DMS53 (cell line): ENCODE measurements around the gene GJD4.
A peak's percentile ranks its signal among the peaks of the same experiment; 100 is the strongest.

Source experiments
- DNase-seq: peaks from one replicate; lab custom pipeline; 2025; lab: John Stamatoyannopoulos, UW

Gene GJD4, protein sequence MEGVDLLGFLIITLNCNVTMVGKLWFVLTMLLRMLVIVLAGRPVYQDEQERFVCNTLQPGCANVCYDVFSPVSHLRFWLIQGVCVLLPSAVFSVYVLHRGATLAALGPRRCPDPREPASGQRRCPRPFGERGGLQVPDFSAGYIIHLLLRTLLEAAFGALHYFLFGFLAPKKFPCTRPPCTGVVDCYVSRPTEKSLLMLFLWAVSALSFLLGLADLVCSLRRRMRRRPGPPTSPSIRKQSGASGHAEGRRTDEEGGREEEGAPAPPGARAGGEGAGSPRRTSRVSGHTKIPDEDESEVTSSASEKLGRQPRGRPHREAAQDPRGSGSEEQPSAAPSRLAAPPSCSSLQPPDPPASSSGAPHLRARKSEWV

DNA sequence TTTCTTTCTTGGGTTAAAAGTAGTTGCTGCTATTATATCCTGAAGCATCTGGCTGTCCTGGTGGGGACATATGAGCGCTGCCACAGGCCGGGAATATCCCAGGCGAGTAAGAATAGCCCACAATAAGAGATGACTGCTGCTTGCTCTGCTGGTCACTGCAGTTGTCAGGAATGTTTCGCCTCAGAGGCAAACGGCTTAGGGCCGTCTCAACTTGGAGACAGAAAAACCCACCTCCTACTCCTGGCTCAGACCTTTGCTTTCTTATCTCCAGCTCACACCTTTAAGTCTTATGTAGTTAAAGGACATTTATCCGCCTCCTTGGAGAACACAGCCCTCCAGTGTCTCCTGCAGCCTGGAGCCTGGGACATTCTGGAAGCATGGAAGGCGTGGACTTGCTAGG is at the start of gene GJD4:
Gene GJD4, plus strand, starts transcription at position 151 of the 400 bp plus-strand sequence. Its CDS starts 227 bp downstream, at position 378.
- DNase-seq, result no peak

DNA sequence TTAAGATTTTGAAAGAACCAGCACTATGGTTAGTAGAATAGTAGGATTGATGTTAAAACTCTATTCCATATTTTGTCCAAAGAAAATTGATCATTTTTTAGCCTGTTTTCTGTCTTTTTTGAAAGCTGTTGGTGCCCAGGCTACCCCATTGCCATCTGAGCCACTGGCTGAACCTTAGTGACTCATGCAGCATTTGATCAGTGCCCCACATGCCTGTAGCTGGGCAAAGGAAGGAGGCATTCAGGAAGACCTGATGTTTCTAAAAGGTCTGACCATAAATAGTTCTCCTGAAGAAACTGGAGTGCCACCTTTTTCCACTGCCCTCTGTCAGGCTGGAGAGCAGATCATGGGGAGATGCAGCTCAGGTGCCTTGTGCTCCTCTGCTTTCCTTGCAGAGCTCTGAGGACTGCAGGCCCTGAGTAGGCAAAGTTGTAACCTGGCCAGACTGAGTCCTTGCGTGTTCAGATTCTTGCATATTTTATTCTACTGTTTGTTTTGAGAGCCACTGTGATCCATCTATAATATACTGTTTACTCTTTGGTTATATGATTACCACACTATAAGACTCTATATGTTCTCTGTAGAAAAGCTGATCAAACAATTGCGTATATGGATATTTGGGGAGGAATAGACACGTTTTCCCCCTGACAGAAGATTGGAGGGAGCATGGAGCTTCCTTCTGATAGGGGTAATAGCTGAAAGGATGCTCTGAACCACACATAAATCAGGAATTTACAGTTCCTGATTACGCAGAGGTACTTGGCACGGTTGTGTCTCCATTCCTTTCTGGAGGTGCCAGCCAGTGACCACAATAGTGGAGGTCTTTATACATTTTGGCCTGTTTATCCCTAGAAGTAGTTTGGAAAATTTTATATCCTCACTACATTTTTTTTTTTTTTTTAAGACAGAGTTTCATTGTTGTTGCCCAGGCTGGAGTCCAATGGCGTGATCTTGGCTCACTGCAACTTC is 48.9 kb upstream of the GJD4 start:
- DNase-seq, result no peak

DNA sequence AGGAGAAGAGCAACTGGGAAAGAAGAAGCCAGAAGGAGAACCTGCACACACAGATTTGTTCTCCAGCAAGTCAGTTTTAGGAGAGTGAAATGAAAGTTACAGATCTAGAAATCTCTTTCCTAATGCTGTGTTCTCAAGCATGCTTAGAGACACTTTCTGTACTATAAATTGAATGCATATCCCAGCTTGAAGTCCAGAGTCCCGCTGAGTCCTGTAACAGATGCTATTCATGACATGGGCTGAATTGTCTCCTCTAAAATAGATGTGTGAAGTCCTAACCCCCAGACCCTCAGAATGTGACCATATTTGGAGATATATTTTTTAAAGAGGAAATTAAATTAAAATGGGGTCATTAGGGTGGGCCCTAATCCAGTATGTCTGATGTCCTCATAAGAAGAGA is 46.9 kb upstream of the GJD4 start:
- DNase-seq, result no peak

DNA sequence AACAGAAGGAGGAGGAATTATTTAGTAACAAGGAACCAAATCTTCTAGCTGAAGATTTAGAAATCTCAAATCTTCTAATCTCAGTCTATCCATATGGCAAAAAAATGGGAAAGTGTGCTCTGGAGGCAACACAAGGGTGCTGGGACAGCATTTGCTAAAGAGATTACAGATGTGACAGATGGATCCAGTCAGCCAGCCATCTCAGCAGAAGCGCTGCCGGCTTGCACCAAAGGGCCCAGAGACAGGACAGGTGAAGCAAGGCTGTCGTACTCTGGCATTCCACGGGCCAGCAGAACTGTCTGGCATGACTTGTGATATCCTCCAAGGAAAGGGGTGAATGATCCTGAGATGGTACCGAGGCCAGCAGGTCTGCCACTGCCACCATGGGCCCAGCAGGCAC is 45.7 kb upstream of the GJD4 start:
- no peak for DNase-seq

DNA sequence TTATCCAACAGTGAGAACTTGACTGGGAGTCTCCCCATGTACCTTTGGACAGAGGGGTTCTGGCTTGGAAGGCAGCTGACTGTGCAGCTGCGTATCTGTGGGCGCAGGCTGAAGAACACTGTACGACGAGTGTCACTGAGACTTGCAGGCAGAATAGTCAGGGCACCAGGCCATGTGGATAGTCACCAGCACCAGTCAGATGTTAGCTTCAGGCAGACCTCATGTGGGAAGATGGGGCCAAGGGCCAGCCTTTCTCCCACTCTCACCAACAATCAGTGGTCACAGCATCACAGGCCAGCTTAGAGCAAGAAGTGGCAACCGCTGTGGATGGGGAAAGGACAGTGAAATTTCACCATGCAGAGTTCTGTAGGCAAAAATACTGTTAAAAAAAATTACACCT is 43.4 kb upstream of the GJD4 start:
- DNase-seq, result no peak

DNA sequence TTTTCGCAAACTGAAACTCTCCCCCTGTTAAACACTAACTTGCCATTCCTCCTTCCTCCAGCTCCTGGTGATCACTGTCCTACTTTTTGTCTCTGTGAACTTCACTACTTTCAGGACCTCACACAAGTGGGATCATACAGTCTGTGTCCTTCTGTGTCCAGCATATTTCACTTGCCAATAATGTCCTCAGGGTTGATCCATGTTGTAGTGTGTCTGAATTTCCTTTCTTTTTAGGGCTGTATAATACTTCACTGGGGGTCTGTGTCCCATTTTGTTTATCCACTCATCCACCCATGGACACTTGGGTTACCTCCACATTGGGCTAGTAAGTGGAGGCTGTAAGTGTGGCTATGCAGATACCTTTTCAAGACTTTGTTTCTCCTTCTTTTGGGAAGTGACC is 42.7 kb upstream of the GJD4 start:
- no peak for DNase-seq

DNA sequence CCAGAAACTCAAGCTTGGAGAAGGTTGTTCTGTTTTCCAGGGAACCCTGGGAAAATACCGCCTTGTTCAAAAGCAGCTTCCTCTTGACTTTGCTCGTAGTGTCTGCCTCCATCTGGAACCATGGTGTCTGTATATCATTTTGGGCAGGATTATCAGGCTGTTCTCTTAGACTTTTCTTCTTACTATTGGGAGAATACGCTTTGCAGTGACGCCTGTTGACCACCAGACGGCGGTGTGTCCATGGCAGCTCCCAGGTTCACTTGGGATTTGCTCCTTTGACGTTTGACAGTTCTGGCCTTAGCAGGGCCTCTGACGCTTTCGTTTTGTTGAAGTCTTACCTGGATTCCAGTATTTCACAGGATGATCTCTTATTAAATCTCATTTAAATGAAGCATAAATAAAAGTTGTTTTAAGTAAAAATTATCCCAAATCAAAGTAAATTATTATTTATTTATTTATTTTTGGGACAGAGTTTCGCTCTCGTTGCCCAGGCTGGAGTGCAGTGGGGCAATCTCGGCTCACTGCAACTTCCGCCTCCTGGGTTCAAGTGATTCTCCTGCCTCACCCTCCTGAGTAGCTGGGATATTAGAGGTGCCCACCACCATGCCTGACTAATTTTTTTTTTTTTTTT is 41.8 kb upstream of the GJD4 start:
- DNase-seq, result peak; percentile 85

DNA sequence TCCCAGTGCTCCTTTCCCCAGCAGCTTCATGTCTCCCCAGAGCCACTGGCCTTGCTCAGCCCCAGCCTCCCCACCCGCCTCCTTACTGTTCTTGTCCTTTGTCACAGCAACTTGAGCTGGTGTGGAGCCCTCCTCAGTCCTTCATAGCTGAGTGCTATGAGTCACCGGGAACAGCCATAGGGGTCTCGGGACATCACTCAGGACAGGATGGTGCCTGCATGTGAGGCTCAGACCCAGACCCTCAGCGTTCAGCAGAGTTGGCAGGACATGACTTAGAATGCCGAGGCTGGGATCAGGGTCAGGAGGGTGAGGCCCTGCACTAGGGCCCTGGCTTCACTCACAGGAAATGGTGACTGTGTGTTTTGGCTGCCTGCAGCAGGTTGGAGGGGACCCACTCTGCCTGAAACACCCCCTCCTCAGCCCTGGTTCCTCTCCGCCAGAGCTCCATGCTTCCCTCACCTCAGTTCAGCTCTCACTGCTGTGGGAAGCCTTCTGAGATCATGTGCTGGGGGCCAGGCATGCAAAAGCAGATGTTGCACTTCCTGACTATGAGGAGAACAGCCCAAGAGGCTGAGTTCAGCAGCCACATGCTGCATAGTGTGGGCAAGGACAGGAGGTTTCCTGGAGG is 40.7 kb upstream of the GJD4 start:
- DNase-seq, result no peak

DNA sequence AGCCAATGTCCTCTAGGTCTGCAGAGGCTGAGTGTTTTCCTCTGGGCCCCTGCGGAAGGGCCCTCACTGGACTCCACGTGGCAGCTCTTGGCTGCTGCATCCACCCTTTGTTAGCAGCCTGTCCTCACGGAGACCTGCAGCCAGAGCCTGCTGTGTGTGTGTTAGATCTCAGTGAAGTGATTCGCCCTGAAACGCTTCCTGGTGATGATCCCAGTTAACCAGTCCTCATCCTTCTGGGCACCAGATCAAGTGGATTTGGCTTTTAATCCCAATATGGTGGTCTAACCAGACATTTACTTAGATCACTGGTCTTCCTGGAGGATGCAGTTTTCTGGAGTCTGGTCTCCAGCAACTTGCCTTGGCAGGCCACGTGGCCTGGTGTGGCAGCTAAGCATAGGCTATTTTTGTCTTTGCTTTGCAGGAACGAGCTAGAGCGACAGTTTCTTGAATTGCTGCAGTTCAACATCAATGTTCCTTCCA is 39.5 kb upstream of the GJD4 start:
- DNase-seq, result no peak

DNA sequence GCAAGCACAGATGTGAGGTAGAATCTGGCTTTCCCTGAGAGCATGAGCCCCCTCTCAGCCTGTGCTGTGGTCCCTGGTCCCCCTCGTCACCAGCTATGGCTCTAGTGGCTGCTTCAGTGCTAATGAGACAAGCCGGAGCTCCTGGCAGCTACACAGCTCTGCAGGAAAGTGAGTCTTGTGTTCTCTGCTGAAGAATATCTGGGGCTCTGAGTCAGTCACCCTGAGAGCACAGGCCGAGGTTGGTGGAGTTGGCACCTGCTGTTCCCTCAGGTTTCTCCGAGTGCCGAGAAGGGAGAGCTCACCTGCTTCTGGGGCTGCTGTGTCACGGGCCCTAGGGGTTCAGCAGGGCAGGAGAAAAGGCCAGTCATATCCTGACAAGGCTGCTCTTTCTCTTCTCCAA is 37.2 kb upstream of the GJD4 start:
- no peak for DNase-seq

DNA sequence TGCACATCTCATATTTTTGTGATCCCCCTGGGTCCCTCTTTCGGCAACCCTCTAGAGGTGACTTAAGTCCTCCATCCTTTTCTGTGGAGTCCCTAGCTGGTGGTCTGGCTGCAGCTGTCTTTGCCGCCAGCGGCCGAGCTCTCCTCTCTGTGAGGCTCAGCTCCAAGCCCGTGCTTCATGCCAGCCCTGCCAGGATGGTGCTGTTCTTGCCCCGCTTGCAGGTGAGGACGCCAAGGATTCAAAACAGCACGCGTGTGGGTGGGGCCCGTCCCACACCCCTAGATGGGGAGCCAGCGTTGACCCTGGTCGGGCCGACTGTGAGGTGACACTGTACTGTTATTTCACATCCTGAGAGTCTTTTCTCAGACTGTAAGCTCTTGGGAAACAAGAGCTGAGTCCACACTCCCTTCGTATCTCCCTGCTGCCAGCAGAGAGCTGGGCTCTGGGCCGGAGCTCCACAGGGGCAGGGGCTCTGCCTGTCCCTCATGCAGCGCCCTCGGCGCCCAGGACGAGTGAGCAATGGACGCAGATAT is 36.6 kb upstream of the GJD4 start:
- no peak for DNase-seq

DNA sequence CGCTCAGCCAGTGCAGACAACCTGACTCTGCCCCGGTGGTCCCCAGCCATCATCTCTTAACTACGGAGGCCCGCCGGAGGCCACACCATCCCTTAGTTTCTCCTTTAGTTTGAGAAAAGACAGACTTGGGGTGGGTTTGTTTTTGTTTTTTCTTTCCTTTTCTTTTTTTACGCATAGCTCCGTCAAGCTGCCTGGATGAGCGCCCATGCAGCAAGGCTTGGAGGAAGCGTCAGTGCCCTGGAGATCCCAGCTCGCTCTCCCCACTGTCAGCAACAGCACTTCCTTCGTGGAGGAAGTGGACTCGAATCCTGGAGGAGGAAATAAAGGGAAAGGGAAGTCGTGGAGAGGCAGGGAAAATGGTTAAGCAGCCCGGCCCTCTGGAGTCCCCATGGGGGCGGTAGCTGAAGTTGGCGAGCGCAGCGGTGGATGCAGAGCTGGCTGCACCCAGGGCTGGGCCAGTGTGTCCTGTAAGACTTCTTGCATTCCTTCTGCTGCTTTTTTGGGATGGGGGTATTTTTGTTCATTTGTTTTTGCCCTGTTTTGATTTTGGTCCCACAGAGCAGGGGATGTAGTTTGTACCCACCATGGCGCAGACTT is 35.9 kb upstream of the GJD4 start:
- no peak for DNase-seq

DNA sequence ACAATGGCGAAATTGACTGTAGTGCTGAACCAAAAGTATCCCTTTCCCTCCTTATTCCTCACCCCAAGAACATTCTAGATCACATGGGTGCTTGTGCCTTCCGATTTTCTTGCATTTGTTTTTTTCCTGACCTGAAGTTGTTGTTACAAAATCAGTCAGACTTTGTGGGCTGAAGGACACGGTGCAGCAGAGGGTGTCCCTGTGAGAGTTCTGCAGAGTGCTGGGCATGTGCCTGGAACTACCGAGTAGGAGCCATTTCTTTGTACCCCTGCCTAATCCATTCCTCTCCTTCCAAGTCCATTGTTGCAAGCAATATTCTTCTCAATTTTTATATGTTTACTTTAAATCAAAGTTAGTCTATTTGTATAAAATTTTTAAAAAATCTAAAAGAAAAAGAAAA is 35.3 kb upstream of the GJD4 start:
- DNase-seq, result no peak

DNA sequence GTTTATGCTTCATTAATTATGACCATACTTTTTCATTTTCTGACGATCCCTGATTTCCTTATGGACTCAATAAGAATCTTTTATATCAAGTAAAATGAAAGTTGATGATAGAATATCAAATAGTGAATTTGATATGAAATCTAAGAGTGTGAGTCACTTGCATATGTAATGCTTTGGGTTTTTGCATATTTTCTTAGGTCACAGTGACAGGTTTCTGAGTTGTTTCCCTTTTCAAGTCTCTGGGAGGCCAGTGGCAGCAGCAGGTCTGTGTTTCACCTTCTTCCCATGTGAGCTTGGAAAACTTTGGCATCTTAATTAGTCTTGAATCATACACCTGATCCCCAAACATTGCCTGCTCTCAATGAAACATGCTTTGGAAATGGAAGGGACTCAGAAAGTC is 34.7 kb upstream of the GJD4 start:
- DNase-seq, result no peak

DNA sequence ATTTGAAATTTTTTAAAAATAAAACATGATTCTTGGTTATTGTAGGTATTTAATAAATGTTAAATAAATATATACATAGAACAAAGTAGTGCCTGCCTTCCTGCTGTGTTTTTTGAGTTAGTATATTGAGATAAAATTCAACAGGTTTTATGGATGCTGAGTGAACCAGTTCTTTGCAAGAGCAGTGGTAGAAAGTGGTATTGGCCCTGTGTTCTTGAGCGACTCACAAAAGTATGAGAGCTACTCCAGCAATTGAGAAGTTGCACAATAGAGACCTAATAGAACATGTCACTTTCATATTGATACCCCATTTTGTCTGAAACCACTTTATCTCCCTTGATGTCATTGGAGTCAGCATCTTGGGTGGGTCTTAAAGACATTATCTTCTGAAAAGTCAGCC is 32.6 kb upstream of the GJD4 start:
- DNase-seq, result no peak

DNA sequence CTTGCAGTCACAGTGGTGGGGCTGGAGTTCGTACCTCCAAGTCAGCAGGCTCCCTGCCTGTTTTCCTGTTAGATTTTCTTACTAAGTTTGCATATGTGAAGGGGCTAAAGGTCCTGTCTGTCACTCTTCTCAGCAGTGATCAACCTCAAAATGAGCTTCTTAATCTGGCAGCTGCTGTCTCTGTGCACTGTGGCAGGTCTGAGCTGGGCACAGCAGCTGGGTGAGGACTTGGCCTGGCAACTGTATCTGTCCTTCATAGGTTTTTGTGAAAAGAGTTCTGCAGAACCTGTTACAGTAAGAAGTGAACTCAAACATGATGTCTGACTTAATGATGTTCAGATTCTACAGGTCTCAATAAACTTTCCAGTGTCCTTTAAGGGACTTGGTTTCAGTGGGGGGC is 31.3 kb upstream of the GJD4 start:
- DNase-seq, result no peak

DNA sequence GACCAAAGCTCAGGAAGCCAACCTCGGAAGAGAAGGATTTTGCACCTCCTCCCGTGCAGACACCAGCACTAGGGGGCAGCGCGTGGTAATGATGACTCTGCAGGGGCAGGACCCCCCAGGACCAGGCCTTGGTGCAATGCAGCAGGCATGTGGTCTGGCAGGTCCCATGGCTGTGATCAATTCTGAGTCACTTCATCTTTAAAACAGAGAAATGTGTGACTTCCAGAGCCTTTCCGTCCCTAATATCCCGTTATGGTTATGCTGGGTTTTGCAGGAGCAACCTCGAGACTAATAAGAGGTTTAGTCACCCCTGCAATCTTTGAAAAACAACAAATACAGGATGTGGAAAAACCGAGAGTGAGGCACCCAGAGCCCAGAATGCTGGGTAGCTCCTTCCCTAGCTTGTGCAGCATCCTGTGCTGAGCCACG is 30.2 kb upstream of the GJD4 start:
- DNase-seq, result no peak

DNA sequence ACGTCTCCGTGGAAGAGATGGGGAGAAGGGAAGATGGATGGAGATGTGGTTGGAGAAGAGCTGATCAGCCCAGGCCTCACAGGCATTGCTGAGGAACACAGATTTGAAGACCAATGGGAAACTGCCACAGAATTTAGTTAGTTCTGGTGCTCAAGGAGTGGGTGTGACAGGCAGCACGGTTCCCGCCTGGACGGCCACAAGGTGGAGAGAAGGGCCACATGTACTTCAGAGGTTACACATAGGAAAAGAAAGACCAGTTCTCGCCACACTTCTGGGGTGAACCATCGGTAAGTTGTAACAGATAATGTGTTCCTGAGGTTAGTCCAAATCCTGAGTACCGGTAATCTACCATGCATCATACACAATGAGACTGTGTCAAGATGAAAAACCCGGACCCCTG is 29.5 kb upstream of the GJD4 start:
- no peak for DNase-seq

DNA sequence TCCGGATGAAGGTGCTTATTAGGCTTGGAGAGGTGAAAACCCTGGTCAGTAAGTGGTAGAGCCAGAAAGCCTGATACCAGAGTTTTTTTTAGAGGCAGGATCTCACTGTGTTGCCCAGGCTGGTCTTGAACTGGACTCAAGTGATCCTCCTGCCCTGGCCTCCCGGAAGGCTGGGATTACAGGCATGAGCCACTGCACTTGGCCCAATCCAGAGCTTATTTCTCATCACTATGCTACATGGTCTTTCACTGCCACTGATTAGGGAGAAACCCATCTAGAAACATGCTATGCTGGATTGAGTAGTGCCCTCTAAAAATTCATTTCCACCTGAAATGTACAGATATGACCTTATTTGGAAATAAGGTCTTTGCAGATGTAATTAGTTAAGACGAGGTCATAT is 28.4 kb upstream of the GJD4 start:
- DNase-seq, result no peak

DNA sequence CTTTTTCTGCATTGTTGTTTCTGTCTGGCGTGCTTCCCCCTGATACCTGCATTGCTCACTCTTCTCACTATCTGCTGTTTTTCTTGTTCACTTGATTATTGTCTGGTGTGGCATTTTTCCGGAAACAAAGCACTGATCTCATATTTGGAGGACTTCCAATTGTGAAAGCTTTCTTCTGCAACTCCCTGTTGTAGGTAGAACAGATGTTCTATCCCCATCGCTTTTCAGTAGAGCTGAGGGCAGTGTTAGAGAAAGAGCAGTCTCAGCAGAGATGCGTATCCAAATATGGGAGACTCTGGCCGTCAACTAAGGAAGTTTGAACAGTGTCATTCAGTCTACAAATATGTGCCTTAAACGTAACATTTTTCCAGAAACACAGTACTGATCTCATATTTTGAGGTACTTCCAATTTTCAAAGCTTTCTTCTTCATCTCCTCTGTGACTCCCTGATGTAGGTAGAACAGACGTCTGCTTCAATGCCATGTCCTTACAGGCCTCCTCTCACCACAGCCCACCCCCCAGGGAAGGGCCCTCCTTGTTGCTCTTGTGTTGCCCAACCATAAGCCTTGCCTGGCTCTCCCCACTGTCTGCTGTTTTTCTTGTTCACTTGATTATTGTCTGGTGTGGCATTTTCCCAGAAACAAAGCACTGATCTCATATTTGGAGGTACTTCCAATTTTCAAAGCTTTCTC is 27.1 kb upstream of the GJD4 start:
- no peak for DNase-seq

DNA sequence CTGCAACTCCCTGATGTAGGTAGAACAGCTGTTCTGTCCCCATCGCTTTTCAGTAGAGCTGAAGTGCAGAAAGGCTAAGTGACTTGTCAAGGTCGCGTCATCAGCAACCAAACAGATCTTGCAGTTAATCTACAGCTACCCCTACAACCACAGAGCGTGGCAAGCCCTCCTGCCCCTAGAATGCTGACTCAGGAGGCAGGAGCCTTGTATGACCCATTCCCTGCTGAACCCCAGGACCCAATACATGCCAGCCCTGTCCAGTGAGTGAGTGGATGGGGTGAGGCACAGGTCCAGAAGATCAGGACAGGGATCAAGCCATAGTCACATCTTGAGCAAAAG is 26.6 kb upstream of the GJD4 start:
- DNase-seq, result no peak
